Measurements from ENCODE around the gene MEIS1.
"Not testable (repeated sequence)": the region's sequence is repeated elsewhere in the genome, so short reads cannot be mapped to it uniquely, and the experiment has no call there.

Gene MEIS1
- 0 to 0.85 (median 0.27) reads per million in 18 experiments for total RNA-seq

DNA sequence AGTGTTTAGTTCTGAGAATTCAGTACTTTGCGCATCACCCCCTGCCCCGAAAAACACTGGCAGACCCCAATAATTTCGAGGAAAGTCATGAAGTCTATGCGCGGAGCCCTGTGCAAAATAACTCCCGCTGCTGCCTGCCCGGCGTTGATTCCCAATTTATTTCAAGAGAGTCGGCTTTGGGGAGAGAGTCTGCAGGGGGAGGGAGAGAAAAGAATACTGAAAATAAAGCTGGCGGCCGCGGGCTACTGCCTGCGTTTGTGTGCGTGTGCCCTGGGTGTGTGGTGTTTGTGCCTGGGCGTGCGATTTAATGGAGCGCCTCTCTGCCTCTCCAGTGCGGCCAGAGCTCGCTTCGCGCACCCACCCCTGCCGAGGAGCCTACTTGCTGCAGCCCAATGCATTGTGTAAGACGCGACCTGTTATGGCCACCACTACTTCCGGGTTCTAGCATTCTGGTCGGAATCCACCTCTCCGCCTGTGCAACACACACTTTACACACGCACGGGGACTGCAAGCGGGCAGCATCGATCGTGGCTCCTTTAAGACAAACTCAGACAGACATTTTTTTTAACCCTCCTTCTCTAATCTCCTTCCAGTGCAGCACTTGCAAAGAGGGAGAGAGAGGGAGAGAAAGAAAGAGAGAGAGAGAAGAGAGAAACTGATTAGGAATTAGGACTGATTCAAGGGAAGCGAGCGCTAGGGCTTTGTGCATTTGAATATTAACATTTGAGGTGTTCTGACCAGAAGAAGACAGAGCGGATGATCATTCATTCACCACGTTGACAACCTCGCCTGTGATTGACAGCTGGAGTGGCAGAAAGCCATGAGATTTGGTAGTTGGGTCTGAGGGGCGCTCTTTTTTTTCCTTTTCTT is at the start of gene MEIS1:
Gene MEIS1, plus strand, starts transcription at position 447 of the 870 bp plus-strand sequence. CDS start 732 bp downstream, outside the sequence.
- peak; percentile 69 to 75 for DNase-seq

DNA sequence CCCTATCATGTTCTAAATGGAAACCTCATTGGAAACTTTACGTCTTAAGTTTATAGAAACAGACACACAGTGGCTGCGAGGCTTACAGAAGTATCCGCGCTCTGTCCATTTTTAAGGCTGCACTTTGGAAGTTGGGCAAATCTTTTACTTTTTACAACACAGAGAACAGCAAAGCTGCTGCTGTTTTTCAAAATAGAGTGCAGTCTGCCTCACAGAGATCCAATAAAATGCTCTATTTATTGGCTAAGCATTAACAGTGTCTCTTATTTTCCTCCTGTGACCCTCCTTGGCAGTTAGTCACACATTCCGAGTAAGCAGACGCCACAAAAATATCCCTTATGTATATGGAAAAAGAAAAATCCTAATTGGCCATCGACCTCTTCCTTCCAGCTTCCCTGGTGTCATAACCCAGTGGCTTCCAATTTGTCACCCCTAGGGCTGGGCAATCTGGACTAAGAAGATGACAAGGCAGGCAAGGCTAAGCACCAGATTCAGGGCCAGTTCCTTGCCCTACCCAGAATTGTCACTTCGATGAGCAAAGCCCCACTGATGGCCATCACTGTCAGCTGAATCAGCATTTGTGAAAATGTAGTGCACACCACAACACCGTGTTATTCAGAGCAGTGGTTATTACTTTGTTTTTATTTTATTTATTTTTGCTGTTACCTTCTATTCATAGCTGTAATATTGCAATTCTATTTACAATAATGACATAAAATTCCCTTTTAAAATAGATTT is 47.7 kb upstream of the MEIS1 start:
- DNase-seq, result no peak

DNA sequence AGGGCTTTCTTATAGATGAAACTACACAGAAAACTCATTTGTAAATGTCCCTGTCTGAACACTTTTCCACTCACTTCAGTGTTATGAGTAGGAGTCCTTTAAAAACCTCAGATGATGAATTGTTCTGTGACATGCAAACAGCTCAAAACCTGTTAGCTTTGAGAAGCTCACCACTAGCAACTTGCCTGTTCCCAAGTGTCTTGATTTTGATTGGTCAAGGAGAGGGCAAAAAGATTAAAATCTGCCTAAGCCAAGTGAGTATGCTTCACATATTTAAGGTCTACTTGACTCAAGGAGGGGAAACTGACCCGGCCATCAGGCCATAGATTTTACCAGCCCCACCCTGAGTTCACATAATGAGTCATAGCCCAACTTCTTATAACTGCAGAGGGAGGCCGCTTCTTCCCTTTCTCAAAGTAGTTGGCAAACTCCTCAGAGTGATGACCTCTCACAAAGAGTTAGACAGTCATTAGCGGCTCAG is 45.2 kb upstream of the MEIS1 start:
- DNase-seq, result no peak

DNA sequence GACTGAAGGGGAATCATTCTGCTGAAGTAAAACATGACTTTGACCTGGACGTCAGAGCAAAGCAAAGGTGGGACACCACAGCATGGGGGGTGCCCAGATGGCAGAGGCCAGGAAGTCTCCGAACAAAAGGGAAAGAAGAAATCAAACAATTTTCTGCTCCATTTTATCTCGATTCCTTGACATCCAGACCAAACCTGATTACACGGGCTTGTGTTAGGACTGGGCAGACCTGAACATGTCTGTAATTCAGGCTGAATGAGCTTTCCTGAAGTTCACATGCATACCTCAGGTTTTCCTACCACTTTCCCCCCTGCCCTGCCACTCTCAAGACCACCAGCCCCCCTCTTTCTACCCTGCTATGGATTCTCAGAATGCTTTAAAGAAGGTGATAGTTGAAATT is 44.8 kb upstream of the MEIS1 start:
- DNase-seq, result no peak

DNA sequence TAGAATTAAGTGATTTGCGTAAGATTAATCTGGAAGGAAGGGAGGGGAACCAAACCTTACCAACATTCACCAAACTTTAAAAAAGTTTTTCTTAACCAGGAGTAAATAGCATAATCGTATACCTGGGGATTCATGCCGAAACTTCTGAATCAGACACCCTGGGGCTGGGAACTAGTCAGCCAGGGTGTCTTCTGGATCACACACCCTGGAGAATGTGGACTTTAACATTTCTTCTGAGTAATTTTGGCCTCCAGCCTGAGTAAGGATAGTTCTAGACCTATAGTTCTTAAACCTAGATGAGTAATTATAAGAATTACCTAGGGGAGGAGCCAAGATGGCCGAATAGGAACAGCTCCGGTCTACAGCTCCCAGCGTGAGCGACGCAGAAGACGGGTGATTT is 44.1 kb upstream of the MEIS1 start:
- no peak for DNase-seq

DNA sequence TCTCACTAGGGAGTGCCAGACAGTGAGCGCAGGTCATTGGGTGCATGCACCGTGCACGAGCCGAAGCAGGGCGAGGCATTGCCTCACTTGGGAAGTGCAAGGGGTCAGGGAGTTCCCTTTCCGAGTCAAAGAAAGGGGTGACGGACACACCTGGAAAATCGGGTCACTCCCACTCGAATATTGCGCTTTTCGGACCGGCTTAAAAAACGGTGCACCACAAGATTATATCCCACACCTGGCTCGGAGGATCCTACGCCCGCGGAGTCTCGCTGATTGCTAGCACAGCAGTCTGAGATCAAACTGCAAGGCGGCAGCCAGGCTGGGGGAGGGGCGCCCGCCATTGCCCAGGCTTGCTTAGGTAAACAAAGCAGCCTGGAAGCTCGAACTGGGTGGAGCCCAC is 43.7 kb upstream of the MEIS1 start:
- not testable (repeated sequence) for DNase-seq

DNA sequence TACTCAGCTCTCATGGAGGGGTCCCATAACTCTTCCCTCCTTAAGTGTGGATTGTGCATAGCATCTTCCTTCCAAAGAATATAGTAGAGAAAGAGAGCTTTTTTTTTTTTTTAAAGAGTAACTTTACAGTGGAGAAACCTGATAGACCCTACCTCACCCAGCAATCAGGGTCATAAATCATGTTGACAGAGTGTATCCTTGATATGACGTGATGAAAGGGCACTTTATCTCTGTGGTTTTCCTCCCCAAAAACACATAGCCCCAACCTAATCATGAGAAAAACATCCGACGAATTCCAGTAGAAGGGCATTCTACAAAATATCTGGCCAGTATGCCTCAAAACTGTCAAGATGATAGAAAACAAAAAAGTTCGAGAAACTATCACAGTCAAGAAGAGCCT is 29.5 kb upstream of the MEIS1 start:
- no peak for DNase-seq

DNA sequence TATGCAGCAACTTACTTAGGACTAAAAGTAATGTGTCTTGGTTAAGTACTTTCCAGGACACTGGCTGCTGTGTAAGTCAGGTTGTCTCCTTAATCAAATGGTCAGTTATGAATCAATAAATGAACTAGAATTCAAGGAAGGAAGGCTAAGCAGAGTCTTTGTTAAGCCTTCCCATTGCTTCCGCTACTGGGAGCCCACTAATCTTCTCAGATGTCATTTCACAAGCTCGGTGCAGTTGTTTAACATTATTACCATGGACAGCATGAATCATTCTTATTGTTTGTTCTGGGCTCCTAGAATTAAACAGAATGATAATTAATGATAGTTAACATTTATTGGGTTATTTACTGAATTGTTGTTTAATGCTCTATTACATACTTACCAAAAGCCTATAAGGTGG is 26.0 kb upstream of the MEIS1 start:
- DNase-seq, result no peak

DNA sequence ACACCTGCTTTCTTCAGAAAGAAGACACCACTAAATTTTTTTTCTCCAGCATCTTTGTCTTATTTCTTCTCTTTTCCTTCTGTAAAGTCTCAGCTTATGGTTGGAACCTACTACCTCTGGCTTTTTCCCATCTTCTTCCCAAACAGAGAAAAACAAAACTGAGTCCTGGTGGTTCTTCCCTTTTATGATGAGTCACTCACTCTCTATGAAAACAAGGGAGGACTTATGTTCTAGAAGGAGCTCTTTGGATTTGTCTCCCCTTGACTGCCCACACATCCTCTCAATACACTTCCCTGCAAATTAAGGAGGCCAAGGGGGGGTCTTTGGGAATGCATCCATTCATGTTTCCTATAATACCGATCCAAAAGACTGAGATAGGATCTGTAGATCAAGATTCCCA is 22.1 kb upstream of the MEIS1 start:
- no peak for DNase-seq

DNA sequence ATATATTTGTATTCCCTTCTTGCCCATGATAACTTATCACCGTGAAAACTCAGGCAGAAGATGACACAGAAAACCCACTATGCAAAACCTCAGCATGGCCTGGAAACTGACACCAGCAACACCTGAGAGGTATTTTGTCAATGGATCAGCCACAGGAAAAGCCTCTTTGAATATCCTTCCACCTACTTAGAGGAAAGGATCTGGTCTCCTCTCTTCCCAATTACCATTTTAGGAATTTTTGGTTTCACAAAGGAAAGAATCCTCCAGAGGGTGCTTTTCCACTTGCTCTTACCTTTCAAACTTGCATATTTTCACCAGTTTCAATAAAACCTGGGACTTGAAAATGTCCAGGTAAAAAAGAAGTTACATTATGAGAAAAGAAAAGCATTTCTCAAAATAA is 20.0 kb upstream of the MEIS1 start:
- DNase-seq, result no peak

DNA sequence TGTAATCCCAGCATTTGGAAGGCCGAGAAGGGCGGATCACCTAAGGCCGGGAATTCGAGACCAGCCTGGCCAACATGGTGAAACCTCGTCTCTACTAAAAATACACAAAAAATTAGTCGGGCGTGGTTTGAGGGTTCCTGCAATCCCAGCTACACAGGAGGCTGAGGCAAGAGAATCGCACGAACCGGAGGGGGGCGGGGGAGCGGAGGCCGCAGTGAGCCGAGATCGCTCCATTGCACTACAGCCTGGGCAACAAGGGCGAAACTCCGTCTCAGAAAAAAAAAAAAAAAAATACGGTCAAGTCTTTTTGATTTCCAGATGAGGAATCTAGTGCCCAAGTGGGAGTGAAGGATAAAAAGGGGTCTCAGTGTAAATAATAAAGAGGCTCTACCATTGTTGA is 16.5 kb upstream of the MEIS1 start:
- no peak for DNase-seq

DNA sequence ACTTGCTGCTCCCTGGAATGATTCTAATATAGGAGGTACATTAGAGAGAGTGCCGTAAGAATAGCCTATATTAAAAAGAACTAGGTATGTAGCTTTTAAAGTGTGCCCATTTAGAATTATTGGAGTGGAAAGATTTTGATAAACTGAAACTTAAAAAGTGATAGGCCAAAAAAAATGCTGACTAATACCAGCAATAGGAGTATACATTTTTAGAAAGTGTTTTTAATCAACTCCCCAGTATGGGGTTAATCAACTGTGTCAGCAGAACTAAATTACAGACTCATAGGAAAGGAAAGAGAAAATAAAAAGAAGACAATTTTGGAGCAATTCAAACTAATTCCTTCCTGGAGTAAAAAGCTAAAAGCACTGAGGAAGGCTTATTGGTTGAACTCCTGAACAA is 13.3 kb upstream of the MEIS1 start:
- DNase-seq, result no peak

DNA sequence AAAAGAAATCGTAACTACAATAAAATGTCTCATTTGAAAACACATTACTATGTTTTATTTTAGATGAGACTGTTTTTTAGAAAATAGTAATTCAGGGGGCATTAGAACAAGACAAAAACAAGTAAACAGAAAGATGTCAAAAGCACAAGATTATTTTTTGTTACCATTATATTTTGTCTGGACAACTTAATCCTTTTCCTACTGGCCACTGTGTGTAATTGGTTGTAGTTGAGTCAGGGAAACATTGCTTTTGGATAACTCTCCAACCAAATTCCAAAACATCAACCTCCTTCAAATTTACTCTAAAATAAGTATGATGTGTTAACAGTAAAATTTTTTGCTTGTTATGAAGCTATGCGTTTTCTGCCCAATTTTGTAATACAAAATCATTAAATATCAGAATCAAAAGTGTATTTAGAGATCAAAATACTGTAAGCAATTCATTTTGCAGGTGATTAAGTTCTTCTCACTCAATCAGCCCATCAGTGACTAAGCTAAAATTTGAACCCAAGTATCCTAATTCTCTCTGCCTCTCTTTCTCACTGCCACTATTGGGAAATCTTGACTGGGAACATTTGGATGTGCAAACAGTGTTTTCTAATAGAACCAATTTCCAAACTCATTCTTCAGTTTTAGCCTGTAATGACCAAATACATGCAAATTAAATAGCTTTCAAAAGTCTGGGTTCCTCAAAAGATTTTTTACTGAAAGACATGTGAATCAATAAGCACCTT is 11.4 kb upstream of the MEIS1 start:
- DNase-seq, result no peak

DNA sequence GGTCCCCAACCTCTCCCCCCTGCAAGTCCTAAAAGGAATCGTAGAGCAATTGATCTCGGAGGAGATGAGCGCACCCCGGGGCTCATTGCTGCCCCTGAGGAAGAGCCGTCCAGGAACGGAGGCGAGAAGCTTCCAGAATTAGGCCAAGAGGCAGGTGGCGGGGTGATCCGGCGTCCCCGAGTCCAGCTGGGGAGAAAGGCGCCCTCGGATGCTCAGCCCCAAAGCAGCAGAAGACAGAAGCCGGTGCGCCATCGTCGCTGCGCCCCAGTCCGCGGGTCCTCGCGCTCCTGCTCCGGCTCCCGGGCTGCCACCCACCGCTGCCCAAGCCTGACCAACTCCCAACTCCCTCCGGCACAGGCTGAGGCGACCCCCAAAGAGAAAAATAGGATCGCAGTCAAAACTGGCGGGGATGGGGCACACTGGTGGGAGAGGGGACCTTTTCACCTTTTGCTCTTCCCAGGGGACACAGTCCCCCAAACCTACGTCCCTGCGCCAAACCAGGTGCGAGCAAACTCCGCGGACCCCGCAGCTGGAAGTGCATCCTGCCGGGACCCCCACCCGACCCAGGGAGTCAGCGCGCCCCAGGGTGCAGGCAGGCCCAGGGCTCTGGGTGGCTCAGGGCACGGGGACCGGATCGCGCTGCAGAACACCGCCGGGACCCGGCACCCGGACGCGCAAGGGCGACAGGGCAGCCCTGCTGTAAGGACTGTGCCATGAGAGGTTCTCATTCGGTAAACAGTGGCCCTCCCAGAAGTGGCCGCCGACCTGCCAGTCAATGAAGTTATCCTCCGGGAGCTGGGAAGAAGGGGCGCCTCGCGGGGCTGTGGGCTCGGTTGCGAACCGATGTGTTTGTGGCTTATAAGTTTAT is 8.4 kb upstream of the MEIS1 start:
- DNase-seq, result no peak

DNA sequence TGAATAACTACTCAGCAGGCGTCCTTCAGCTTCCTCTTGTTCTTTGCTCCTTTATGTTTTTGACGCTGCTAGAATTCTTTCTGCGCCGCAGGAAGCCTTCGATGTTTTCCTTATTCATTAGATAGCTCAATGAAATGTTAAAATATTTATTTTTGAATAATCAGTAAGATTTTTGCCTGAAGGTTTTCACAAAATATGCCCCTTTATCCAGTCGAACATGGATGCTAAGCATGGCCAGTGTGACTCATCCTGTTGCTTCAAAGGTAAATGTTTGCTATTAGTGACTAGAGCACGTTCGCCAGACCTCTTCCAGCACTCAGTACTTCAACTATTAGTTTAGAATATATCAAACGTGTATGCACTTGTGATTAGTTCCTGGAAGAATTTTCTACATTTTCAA is 7.6 kb upstream of the MEIS1 start:
- DNase-seq, result no peak

DNA sequence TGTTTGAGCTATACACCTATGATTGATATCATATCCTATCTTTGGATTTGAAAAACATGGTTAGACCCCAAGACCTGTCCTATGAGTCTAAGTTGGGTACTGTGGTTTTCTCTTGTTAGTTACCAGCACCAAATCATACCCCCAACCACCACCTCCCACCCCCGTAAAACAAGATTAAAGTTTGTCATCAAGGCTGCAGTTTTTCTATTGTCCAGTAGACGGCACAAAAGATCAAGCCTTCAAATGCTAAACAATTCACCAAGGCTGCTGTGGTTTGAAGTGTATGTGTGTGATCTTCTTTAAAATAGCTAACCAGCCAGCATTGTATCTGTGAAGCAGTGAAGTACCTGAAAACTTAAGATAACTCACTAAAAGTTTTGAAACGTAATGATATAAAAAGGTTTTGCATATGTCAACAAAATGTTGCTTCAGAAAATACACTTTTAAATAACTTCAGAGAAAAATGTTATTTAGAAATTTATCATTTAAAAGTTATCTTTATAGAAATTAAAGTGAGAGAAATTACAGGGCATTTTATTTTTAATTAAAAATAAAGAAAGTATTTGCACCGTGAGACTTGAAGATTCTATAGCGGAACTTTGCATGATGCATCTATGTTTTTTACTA is 5.8 kb upstream of the MEIS1 start:
- peak; percentile 31 to 48 for DNase-seq

DNA sequence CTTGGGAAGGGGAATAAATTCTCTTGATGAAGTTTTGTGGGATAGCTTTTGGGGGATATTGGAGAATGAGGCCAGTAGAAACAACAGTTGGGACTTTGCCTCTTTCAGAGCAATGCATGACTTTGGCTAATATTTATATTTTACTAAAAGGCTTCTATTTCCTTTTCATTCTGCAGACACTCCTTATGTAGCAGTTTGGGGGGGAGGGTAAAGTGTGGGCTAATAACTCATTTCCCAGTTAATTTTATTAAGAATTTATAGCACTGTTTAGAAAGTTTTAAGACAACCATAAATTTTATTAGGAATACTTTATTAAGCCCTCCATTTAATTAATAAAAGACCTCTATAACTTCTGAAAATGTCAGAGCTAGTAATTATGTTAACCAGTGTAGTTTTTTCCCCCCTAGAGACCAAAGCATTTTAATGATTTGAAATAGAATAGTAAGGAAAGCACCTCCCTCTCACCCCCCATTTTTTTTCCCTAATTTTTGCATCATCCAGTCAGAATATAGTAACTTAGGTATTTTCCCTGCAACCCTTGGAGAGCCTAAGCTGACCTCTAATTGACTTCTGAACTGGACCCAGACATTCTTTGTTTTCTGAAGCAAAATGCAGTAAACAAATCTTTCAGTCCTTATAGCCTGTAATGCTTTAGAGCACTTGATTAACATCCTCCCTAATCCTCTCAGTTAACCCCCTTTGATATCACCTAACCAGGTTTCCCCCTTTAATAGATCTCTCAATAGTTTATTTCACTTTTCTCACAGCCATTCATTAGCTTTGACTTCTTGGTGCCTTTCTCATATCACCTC is 5.0 kb upstream of the MEIS1 start:
- DNase-seq, result no peak

DNA sequence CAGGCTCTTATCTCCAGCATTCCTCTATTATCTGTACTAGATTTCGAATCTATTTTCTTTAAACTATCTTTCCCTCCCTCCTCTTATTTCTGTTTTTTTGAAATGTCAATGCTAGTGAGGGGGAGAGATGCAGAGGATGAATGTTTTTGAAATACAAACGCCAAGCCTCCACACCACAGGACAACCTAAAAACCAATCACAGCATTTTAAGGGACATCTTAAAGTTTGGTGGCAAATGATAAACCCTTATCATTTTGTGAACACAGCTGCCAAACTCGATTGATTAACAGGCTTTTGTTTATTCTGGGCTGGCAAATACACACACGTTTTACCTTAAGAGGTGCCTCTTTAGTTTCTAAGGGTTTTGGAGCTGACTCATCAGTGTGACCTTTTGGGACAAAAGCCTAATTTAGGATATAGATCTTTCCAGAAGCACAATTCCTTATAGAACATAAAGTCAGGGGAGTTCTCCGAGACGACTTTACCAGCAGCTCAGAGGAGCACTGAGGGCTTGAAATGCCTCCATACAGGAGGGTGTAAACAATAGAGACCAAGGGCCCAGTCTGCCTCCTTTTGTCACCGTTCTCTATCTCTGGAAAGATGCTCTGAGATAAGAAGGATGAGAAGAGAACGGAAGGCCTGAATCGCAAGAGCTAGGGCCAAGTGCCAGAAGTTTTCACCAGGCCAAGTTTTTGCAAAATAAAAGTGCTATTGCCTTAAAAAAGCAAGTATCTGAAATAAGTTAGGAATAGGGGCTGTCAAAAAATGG is 4.2 kb upstream of the MEIS1 start:
- DNase-seq, result no peak

DNA sequence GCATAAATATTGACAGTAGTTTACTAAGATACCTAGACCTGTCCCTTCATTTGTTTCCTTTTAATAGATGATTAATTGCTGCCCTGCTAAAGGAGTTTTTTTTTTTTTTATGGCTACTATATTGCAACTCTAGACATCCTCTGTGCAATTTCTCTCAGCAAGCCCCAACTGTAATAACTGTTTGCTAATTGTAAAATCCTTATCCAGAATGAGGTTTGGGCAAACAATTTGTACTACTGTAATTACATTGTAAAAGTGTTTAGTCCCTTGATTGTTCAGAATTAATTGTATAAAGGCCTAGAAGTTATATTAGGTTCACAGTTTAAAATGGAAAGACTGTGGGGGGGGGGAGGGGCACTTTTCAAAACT is 3.7 kb upstream of the MEIS1 start:
- DNase-seq, result no peak

Data from inflammatory macrophage (primary cell).